ENCODE measurements around the gene KDM4F.

DNA sequence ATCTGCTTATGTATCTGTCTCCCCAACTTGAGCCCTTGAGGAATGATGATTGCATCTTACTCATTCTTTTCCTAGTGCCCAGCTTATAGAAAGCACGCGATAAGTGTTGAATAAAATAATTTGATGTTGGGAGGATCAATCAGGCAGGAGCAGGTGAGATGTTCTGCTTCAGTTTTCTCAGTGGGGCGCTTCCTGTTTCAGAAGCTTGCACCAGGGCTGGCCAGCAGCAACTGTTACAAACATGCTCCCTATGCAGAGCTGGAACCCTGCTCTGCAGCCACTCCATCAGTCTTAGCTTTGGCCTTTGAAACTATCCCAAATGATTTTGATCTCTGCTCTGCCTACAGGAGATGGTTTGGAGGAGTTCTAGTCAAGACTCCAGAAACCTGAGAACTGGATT is 44.3 kb downstream of the KDM4F start:
- TF ChIP-seq POLR2AphosphoS5 (IDR thresholded peaks at IDR 0.05; ENCODE audit: borderline replicate concordance, low read depth, low read length) = no peak
- no peak for TF ChIP-seq EZH2 (IDR thresholded peaks at IDR 0.05)

Data from SK-N-MC (cell line).